GM12892 (cell line): ENCODE data around the gene VAV2.

Source experiments
- POLR2A ChIP-seq: IDR thresholded peaks from 2 replicates; pipeline ENCODE4 v1.6.1; 2011; ENCODE audit warnings: low read depth, low read length, control low read depth
- POLR2AphosphoS5 ChIP-seq: IDR thresholded peaks from 2 replicates; pipeline ENCODE4 v1.6.1; 2011; ENCODE audit warnings: low read depth, low read length, control low read depth

- TF ChIP-seq POLR2A, result no peak
- no peak for TF ChIP-seq POLR2AphosphoS5
Measured at GRCh38 chr9:133742849-133743444, 249.2 kb downstream of the VAV2 start.
